HG02943 (cell line): ENCODE measurements around the gene ACE.

ENCODE experiments used
- ATAC-seq: cut with Tn5 transposase; IDR thresholded peaks from one replicate; pipeline ENCODE4 v1.9.1; 2021; ENCODE audit warnings: mild to moderate bottlenecking, low read depth, moderate library complexity; ENCODE audit not compliant: unreplicated experiment

The ACE gene

GRCh38 chr17:63474174-63474573 is 2.7 kb upstream of the ACE start:
- ATAC-seq: no peak

- ATAC-seq: no peak
These were observed 2.0 kb upstream of the ACE start for GRCh38 chr17:63474586-63475460.

GRCh38 chr17:63475491-63476412 is 1.1 kb upstream of the ACE start:
- ATAC-seq: no peak

GRCh38 chr17:63476459-63476853 is 405 bp upstream of the ACE start:
- ATAC-seq: no peak

- ATAC-seq: no peak
These were observed 899 bp downstream of the ACE start for GRCh38 chr17:63477480-63478440.

- ATAC-seq: no peak
These were observed 2.1 kb downstream of the ACE start for GRCh38 chr17:63478814-63479494.

GRCh38 chr17:63479495-63480184 is 2.8 kb downstream of the ACE start:
- no peak for ATAC-seq

GRCh38 chr17:63480192-63480784 is 3.4 kb downstream of the ACE start:
- no peak for ATAC-seq

- no peak for ATAC-seq
These were observed 4.1 kb downstream of the ACE start for GRCh38 chr17:63480826-63481487.

GRCh38 chr17:63481488-63481870 is 4.6 kb downstream of the ACE start:
- no peak for ATAC-seq

GRCh38 chr17:63482509-63482908 is 5.6 kb downstream of the ACE start:
- ATAC-seq: no peak

GRCh38 chr17:63483038-63483437 is 6.2 kb downstream of the ACE start:
- ATAC-seq: no peak

GRCh38 chr17:63483655-63484575 is 7.1 kb downstream of the ACE start:
- ATAC-seq: no peak

GRCh38 chr17:63486317-63487013 is 9.6 kb downstream of the ACE start:
- ATAC-seq: no peak

GRCh38 chr17:63487014-63487339 is 10.1 kb downstream of the ACE start:
- ATAC-seq: no peak

- no peak for ATAC-seq
These were observed 12.0 kb downstream of the ACE start for GRCh38 chr17:63488851-63489250.

GRCh38 chr17:63489291-63489690 is 12.4 kb downstream of the ACE start:
- ATAC-seq: no peak
